HL-60 (cell line): ENCODE measurements around the gene AGAP1.

Source experiments
- CTCF ChIP-seq: IDR thresholded peaks from one replicate; pipeline ENCODE4 v1.5.1; 2011; ENCODE audit warnings: low read length, control low read depth, inconsistent platforms; ENCODE audit not compliant: insufficient read depth
- POLR2AphosphoS5 ChIP-seq: IDR thresholded peaks from 2 replicates; pipeline ENCODE4 v1.6.1; 2012; ENCODE audit warnings: low read depth
- TF ChIP-seq, protein P1 (sequence below): IDR thresholded peaks from 2 replicates; pipeline ENCODE4 v1.6.1; 2012; ENCODE audit warnings: low read depth; ENCODE audit not compliant: insufficient replicate concordance

DNA sequence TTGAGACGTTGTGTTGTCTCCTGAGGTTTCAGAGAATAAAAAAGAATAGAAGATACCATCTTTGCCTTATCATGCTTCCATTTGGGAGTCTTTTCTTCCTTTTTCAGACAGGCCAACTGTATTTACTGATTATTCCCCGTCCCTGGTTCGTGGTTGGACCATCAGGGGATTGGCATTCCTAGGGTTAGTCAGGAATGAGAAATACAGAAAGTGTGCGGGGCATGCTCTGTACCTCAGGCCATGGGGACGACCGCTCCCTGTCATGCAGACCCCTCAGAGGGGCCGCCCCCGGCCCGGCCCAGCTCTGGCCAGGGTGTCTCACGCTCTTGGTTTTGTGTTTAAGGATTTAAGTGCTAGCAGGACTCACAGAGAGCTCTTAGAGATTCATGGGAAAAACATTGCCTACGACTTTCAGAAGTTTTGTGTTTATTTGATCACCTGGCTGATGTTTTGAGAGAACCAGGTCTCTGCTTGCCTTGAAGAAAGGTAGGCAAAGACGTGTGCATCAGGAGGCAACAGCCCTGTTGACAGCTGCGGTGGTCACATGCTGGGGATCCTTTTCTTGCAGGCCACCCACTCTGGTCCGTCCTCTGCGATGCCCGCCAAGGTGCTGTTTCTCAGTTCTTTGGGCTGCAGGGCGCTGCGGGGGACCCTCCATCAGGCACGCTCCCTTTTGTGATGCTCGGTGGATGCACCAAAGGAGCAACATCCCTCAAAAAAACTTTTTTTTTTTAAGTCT, 317.8 kb downstream of the AGAP1 start:
- no peak for TF ChIP-seq CTCF
- no peak for TF ChIP-seq POLR2AphosphoS5
- TF ChIP-seq, protein P1, sequence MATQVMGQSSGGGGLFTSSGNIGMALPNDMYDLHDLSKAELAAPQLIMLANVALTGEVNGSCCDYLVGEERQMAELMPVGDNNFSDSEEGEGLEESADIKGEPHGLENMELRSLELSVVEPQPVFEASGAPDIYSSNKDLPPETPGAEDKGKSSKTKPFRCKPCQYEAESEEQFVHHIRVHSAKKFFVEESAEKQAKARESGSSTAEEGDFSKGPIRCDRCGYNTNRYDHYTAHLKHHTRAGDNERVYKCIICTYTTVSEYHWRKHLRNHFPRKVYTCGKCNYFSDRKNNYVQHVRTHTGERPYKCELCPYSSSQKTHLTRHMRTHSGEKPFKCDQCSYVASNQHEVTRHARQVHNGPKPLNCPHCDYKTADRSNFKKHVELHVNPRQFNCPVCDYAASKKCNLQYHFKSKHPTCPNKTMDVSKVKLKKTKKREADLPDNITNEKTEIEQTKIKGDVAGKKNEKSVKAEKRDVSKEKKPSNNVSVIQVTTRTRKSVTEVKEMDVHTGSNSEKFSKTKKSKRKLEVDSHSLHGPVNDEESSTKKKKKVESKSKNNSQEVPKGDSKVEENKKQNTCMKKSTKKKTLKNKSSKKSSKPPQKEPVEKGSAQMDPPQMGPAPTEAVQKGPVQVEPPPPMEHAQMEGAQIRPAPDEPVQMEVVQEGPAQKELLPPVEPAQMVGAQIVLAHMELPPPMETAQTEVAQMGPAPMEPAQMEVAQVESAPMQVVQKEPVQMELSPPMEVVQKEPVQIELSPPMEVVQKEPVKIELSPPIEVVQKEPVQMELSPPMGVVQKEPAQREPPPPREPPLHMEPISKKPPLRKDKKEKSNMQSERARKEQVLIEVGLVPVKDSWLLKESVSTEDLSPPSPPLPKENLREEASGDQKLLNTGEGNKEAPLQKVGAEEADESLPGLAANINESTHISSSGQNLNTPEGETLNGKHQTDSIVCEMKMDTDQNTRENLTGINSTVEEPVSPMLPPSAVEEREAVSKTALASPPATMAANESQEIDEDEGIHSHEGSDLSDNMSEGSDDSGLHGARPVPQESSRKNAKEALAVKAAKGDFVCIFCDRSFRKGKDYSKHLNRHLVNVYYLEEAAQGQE, result no peak
